Tracheal epithelial cell (primary cell): ENCODE measurements around the gene STAG1. TPM values are rescaled to one million over a fixed set of nuclear protein-coding genes. Genes with fewer than 3 reads are reported as not detected.

ENCODE experiments used
- total RNA-seq: library from RNA; depleted of rRNA; stranded (reverse); fragments of >200 nt; gene quantifications from 2 replicates; pipeline ENCODE4 v1.2.1, GENCODE V29; 2014

The STAG1 gene
- 15.7 and 21.1 TPM in 2 replicates for total RNA-seq

GRCh38 chr3:136752172-136752421, at the start of gene STAG1:
STAG1 (minus strand) TSS chr3:136752378; CDS start chr3:136630898, 121,480 bp downstream.

Other genes starting within 250 kb of the STAG1 start
- gene SLC35G2, start 66.7 kb upstream of the STAG1 start, total RNA-seq: 5.3 and 6.2 TPM in 2 replicates
- gene NCK1, start 109.8 kb upstream of the STAG1 start, total RNA-seq: 77.4 and 79.5 TPM in 2 replicates
- 86.8 and 233 TPM in 2 replicates for gene IL20RB, start 205.6 kb upstream of the STAG1 start, total RNA-seq